ENCODE data around the gene SSU72. TPM values are rescaled to one million over a fixed set of nuclear protein-coding genes. Genes with fewer than 3 reads are reported as not detected.

SSU72 gene
- total and polyA plus RNA-seq, 8 donors = 45.7 to 215 (median 92.1) TPM

DNA sequence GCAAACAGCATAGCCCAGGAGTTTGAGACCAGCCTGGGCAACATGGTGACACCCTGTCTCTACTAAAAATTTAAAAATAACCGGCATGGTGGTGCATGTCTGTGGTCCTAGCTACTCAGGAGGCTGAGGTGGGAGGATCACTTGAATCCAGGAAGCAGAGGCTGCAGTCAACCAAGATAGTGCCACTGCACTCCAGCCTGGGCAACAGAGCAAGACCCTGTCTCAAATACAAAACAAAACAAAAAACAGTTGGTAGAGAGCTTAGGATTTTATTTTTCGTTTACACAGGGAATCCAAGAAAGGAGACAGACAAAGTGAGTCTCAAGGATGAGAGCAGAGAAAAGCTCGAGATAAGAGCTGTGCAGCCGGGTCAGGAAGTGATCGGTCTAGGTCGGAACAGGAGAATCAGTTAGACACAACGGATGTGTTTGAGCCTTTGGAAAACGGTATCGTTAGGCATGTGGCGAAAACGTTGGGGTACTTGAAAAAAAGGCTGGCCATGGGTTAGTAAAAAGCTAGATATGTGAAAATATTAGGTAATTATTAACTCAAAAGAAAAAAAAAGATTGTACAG, 38.9 kb upstream of the SSU72 start:
- Histone ChIP-seq H3K4me3 (peak overlapping the region; percentile 88 to 98 (median 93)), H3K27ac (peak overlapping the region in 3 of 5 donors; percentile 99 to 100 (median 100)), H3K9me3 (no peaks in the 10 kb centered on the region), H3K36me3 (peaks cover 0 to 10% (median 9%) of the 10 kb centered on the region in 4 donors), H3K4me1 (peaks cover 23 to 47% (median 37%) of the 10 kb centered on the region in 4 donors), H3K27me3 (no peaks in the 10 kb centered on the region)
- no peak for TF ChIP-seq POLR2A (IDR thresholded peaks at IDR 0.05)
- TF ChIP-seq EP300 (IDR thresholded peaks at IDR 0.05) = no peak
- no peak for TF ChIP-seq POLR2AphosphoS5 (IDR thresholded peaks at IDR 0.05)
- TF ChIP-seq, protein P1, sequence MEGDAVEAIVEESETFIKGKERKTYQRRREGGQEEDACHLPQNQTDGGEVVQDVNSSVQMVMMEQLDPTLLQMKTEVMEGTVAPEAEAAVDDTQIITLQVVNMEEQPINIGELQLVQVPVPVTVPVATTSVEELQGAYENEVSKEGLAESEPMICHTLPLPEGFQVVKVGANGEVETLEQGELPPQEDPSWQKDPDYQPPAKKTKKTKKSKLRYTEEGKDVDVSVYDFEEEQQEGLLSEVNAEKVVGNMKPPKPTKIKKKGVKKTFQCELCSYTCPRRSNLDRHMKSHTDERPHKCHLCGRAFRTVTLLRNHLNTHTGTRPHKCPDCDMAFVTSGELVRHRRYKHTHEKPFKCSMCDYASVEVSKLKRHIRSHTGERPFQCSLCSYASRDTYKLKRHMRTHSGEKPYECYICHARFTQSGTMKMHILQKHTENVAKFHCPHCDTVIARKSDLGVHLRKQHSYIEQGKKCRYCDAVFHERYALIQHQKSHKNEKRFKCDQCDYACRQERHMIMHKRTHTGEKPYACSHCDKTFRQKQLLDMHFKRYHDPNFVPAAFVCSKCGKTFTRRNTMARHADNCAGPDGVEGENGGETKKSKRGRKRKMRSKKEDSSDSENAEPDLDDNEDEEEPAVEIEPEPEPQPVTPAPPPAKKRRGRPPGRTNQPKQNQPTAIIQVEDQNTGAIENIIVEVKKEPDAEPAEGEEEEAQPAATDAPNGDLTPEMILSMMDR (IDR thresholded peaks at IDR 0.05) = no peak
- 35 to 49% (median 43%) methylated on average over 11 of the region's 11 CpGs for WGBS, 5 donors
- no peak for DNase-seq
- intact Hi-C loops (cut with DNase I; ENCODE audit: low total_unique reads) = no loop called here

DNA sequence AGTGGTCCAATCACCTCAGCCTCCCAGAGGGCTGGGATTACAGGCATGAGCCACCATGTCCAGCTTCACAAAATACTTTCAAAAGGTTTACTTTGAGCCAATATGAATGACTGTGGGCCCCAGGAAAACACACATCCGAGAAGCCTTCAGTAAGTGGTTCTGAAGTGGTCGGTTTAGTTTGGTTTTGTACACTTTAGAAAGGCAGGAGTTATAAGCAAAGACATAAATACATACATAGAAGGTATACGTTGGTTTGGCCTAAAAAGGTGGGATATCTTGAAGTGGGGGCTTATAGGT, 37.4 kb upstream of the SSU72 start:
- intact Hi-C loops (cut with DNase I; ENCODE audit: low total_unique reads) = no loop called here
- TF ChIP-seq POLR2AphosphoS5 (IDR thresholded peaks at IDR 0.05) (no peak), EP300 (IDR thresholded peaks at IDR 0.05) (no peak), POLR2A (IDR thresholded peaks at IDR 0.05) (no peak)
- Histone ChIP-seq H3K4me1 (peaks cover 20 to 36% (median 26%) of the 10 kb centered on the region in 4 donors), H3K36me3 (no peaks in the 10 kb centered on the region), H3K9me3 (no peaks in the 10 kb centered on the region), H3K27me3 (no peaks in the 10 kb centered on the region), H3K4me3 (no peak overlapping the region), H3K27ac (peak overlapping the region in 3 of 5 donors; percentile 44 to 61 (median 53))
- no peak for DNase-seq
- WGBS, 5 donors = 75 to 90% (median 85%) methylated on average over 3 of the region's 3 CpGs

DNA sequence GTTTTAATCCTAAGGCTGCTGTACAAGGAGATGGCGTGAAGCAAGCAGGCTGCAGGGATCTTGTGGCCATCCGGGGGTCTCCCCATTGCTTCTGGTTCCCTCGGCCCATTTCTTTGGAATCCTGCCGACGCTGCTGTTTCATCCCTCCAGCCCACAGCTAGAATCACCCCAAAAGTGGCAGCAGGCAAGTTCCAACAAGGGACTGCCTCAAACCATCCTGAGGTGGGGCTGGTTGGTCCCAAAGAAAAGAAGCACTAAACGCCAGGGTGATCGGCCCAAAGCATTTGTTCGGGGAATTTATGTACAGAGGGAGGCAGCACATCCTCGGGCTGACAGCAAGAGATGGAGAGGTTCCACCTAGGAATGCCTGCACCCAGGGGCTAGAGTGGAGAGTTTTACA, 36.1 kb upstream of the SSU72 start:
- no peaks in the 10 kb centered on the region for H3K9me3 ChIP-seq
- H3K36me3 ChIP-seq = no peaks in the 10 kb centered on the region
- H3K27me3 ChIP-seq = no peaks in the 10 kb centered on the region
- DNase-seq = no peak
- H3K4me3 ChIP-seq = no peak overlapping the region
- H3K4me1 ChIP-seq = peaks cover 12 to 27% (median 16%) of the 10 kb centered on the region in 4 donors
- 74 to 82% (median 79%) methylated on average over 6 to 9 of the region's 9 CpGs for WGBS, 5 donors
- TF ChIP-seq POLR2A (IDR thresholded peaks at IDR 0.05) (no peak), POLR2AphosphoS5 (IDR thresholded peaks at IDR 0.05) (no peak), EP300 (IDR thresholded peaks at IDR 0.05) (no peak)
- TF ChIP-seq, protein P1 (IDR thresholded peaks at IDR 0.05) = no peak
- intact Hi-C loops (cut with DNase I; ENCODE audit: low total_unique reads) = no loop called here
- H3K27ac ChIP-seq = peak overlapping the region in 3 of 5 donors; percentile 20 to 61 (median 53)

DNA sequence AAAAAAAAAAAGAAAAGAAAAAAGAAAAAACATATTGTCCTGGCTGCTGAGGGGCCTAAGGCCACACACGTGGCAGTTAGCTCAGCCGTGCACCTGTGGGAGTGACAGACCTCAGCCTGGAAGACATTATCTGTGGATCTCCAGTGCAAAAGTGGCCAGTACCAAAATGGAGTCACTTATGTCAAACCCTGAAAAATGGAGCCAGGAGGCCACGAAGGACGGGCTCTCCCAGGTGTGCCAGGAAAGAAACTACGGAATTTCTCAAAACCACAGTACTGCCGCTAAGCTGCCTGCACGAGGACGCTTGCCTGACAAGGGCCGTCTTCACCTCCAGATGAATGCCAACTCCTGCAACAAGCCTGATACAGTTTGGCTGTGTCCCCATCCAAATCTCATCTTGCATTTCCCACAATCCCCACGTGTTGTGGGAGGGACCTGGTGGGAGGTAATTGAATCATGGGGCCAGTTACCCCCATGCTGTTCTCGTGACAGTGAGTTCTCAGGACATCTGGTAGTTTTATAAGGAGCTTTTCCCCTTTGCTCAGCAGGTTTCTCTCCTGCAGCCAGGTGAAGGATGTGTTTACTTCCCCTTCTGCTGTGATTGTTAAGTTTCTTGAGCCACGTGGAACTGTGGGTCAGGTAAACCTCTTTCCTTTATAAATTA, 35.3 kb upstream of the SSU72 start:
- 67 to 74% (median 68%) methylated on average over 12 of the region's 12 CpGs for WGBS, 5 donors
- TF ChIP-seq POLR2A (IDR thresholded peaks at IDR 0.05) = no peak
- TF ChIP-seq, protein P1 (IDR thresholded peaks at IDR 0.05) = no peak
- Histone ChIP-seq H3K27me3 (peaks cover 0 to 4% (median 0%) of the 10 kb centered on the region in 3 donors), H3K4me3 (no peak overlapping the region), H3K27ac (no peak overlapping the region), H3K36me3 (no peaks in the 10 kb centered on the region), H3K9me3 (no peaks in the 10 kb centered on the region), H3K4me1 (peaks cover 12 to 27% (median 16%) of the 10 kb centered on the region in 4 donors)
- intact Hi-C loops (cut with DNase I; ENCODE audit: low total_unique reads) = no loop called here
- DNase-seq = no peak

DNA sequence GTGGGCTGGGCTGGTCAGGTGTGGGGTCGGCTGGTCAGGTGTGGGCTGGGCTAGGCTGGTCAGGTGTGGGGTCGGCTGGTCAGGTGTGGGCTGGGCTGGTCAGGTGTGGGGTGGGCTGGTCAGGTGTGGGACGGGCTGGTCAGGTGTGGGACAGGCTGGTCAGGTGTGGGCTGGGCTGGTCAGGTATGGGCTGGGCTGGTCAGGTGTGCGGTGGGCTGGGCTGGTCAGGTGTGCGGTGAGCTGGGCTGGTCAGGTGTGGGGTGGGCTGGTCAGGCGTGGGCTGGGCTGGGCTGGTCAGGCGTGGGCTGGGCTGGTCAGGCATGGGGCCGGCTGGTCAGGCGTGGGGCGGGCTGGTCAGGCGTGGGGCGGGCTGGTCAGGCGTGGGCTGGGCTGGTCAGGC, 31.6 kb upstream of the SSU72 start:
- no peak for TF ChIP-seq EP300 (IDR thresholded peaks at IDR 0.05)
- no peak for TF ChIP-seq POLR2AphosphoS5 (IDR thresholded peaks at IDR 0.05)
- TF ChIP-seq, protein P1 (IDR thresholded peaks at IDR 0.05) = no peak
- no peak for TF ChIP-seq POLR2A (IDR thresholded peaks at IDR 0.05)
- no peak overlapping the region for H3K27ac ChIP-seq
- WGBS, 5 donors = 76 to 91% (median 88%) methylated on average over 5 to 13 of the region's 13 CpGs
- intact Hi-C loops (cut with DNase I; ENCODE audit: low total_unique reads) = no loop called here
- no peak overlapping the region for H3K4me3 ChIP-seq
- no peaks in the 10 kb centered on the region for H3K36me3 ChIP-seq
- H3K4me1 ChIP-seq = peaks cover 0 to under 1% (median 0%) of the 10 kb centered on the region in 4 donors
- no peaks in the 10 kb centered on the region for H3K9me3 ChIP-seq
- no peak for DNase-seq
- peaks cover 2 to 39% (median 5%) of the 10 kb centered on the region in 3 donors for H3K27me3 ChIP-seq

Data from stomach (tissue), 9 donors.